Measurements from ENCODE around the gene DDX6.

- TF ChIP-seq CTCF (IDR thresholded peaks at IDR 0.05; ENCODE audit: low read depth, low read length, poor library complexity, severe bottlenecking) (no peak), EZH2phosphoT487 (IDR thresholded peaks at IDR 0.05; ENCODE audit: borderline replicate concordance, low read length) (no peak)
Measured at GRCh38 chr11:118792570-118793124, 1.7 kb upstream of the DDX6 start.
